Ascending aorta (tissue), 2 donors: ENCODE measurements around the gene JOSD1. TPM values are rescaled to one million over a fixed set of nuclear protein-coding genes. Genes with fewer than 3 reads are reported as not detected.
A peak's percentile ranks its signal among the peaks of the same experiment; 100 is the strongest.

Experiments used
- DNase-seq, 2 donors: peaks; one replicate each; pipeline ENCODE4 v3.0.0-alpha.2; 2019; ENCODE audit warnings: low spot score in 2 of 2
- H3K27ac ChIP-seq, 2 donors: fragments of 200-600 bp; sonication (generic); one replicate each; pipeline ENCODE4 v1.5.1; 2016 to 2017; ENCODE audit warnings: mild to moderate bottlenecking in 1 of 2
- H3K27me3 ChIP-seq: fragments of 200-600 bp; sonication (generic); one replicate; pipeline ENCODE4 v1.5.1; 2017
- H3K36me3 ChIP-seq, 2 donors: fragments of 200-600 bp; sonication (generic); one replicate each; pipeline ENCODE4 v1.5.1; 2016
- H3K4me1 ChIP-seq, 2 donors: fragments of 200-600 bp; sonication (generic); one replicate each; pipeline ENCODE4 v1.5.1; 2016 to 2017; ENCODE audit warnings: mild to moderate bottlenecking in 1 of 2
- H3K4me3 ChIP-seq, 2 donors: fragments of 200-600 bp; sonication (generic); one replicate each; pipeline ENCODE4 v1.5.1; 2016 to 2017; ENCODE audit warnings: mild to moderate bottlenecking in 1 of 2
- H3K9me3 ChIP-seq, 2 donors: fragments of 200-600 bp; sonication (generic); one replicate each; pipeline ENCODE4 v1.5.1; 2016
- CTCF ChIP-seq, 3 experiments: fragments of 200-600 bp in 2 of 3; fragments of 450-650 bp in 1 of 3; sonication (generic) in 2 of 3; IDR thresholded peaks; one replicate each; pipeline ENCODE4 v1.5.1; 2016 to 2019; ENCODE audit warnings: antibody characterized with exemption in 3 of 3, mild to moderate bottlenecking in 1 of 3, moderate library complexity in 1 of 3
- intact Hi-C: fragments of 100-400 bp; cut with DNase I; formaldehyde crosslinking; loops from one replicate; pipeline ENCODE4 v1.15.1; 2023
- total RNA-seq: library from RNA; depleted of rRNA; stranded (reverse); fragments of >200 nt; gene quantifications from one replicate; pipeline ENCODE4 v1.1.0, GENCODE V29; 2016

The JOSD1 gene
- total RNA-seq, 1 donor from 2014 or later = 153 TPM

DNA sequence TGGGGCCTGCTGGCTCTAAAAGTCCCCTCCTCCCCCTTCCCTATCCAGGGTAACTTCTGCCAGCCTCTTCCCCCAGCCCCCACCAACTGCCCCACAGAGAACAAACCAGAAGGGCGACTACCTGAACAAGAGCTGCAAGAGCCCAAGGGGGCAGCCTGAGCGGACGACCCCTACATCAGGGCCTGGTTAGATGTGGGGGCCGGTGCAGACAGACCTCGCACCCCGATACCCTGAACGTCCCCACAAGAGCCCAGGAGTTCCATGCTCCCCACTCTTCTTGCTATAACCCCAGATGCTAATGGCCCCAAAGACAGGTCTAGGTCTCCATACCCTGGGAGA is 34.4 kb upstream of the JOSD1 start:
- Histone ChIP-seq H3K4me1 (peaks cover 20 to 22% of the 10 kb centered on the region in 2 donors), H3K27ac (peak overlapping the region in 1 of 2 donors; percentile 83), H3K27me3 (no peaks in the 10 kb centered on the region), H3K36me3 (peaks cover 67 to 82% of the 10 kb centered on the region in 2 donors), H3K4me3 (no peak overlapping the region), H3K9me3 (no peaks in the 10 kb centered on the region)
- intact Hi-C loops = no loop called here
- no peak for TF ChIP-seq CTCF (IDR thresholded peaks at IDR 0.05)
- no peak for DNase-seq

DNA sequence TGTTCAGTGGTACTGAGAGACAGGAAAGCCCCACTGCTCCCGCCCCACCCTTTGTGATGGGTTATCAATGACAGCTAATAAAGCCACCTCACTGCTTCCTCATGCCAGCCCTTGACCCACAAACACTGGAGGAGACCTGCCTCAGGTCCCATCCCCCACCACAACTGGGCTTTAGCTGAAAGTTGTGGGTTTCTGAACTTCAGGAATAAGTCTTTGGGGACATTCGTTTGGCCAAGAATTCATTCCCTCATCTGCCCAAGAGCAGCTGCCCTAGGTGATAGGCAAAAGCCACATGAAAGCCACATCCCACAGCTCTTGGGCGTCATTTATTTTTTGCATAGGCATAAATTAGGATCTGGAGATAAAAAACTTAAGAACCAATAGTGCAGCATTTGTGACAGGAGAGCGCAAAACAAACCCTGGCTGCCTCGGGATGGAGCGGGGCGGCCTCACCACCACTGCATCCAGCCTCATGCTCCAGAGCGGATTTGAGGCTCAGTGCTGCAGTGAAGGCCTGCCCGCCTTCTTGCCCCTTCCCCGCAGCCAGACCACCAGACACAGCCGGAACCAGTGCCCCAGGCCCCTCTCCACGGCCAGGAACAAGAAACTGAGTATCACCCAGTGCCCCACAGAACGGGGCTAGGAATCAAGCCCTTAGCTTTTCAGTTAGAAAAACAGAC is 33.8 kb upstream of the JOSD1 start:
- H3K4me3 ChIP-seq = no peak overlapping the region
- H3K4me1 ChIP-seq = peaks cover 20 to 22% of the 10 kb centered on the region in 2 donors
- intact Hi-C loops = no loop called here
- H3K27ac ChIP-seq = peak overlapping the region; percentile 69 to 83
- H3K9me3 ChIP-seq = no peaks in the 10 kb centered on the region
- no peak for TF ChIP-seq CTCF (IDR thresholded peaks at IDR 0.05)
- no peak for DNase-seq
- H3K36me3 ChIP-seq = peaks cover 67 to 82% of the 10 kb centered on the region in 2 donors
- no peaks in the 10 kb centered on the region for H3K27me3 ChIP-seq

DNA sequence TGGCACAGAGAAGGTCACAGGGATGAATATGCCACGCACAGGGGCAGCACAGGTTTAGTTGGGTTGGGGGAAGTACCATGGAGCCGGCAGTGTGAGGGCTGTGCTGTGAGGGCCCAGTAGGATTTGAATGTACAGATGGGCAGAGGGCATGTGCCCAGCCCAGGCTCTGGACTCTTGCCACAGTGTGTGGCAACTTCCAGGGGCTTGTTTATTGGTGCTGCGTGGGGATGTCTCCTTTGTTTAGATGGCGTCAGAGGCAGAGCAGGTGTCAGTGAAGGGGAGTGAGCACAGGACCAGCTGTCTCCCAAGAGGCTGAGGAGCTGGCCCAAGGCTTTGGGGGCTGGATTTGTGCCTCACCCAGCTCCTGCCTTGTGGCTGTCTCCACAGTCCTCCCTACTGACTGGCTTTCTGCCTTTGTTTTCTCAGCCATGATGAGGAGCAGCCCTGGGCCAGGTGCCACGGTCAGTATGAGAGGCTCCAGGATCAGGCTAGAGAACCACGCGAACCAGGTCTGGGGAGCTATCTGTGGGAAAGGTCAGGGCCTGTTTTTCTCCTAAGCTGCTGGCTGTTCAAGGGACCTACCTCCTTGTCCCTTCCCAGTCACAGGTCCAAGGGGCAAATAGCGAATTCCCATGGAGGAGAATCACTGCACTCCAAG is 33.1 kb upstream of the JOSD1 start:
- H3K4me3 ChIP-seq = no peak overlapping the region
- peaks cover 67 to 82% of the 10 kb centered on the region in 2 donors for H3K36me3 ChIP-seq
- peak overlapping the region; percentile 69 to 83 for H3K27ac ChIP-seq
- no peak for TF ChIP-seq CTCF (IDR thresholded peaks at IDR 0.05)
- no peaks in the 10 kb centered on the region for H3K27me3 ChIP-seq
- no peaks in the 10 kb centered on the region for H3K9me3 ChIP-seq
- intact Hi-C loops = no loop called here
- no peak for DNase-seq
- H3K4me1 ChIP-seq = peaks cover 20 to 22% of the 10 kb centered on the region in 2 donors

DNA sequence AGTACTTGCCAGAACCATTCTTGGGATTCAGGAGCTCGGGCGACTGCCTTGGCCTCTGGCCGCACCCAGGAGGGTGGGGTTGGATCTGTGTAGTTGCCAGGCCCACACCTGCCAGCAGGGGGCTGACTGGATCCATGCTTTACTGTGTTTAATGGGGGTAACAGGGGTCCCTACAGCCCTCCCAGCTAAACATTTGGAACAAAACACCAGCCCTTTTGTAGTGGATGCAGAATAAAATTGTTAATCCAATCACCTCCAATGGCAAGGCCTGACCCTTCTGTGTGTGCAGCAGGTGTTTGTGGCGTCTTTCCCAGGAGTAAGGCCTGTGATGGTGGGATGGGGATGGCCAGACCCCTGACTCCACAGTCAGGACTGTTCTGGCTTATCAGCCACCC is 32.6 kb upstream of the JOSD1 start:
- Histone ChIP-seq H3K27ac (peak overlapping the region; percentile 69 to 83), H3K27me3 (no peaks in the 10 kb centered on the region), H3K36me3 (peaks cover 67 to 82% of the 10 kb centered on the region in 2 donors), H3K4me1 (peaks cover 20 to 22% of the 10 kb centered on the region in 2 donors), H3K4me3 (no peak overlapping the region), H3K9me3 (no peaks in the 10 kb centered on the region)
- no peak for DNase-seq
- intact Hi-C loops = no loop called here
- peak; percentile 51 to 60 (median 53) for TF ChIP-seq CTCF (IDR thresholded peaks at IDR 0.05)

DNA sequence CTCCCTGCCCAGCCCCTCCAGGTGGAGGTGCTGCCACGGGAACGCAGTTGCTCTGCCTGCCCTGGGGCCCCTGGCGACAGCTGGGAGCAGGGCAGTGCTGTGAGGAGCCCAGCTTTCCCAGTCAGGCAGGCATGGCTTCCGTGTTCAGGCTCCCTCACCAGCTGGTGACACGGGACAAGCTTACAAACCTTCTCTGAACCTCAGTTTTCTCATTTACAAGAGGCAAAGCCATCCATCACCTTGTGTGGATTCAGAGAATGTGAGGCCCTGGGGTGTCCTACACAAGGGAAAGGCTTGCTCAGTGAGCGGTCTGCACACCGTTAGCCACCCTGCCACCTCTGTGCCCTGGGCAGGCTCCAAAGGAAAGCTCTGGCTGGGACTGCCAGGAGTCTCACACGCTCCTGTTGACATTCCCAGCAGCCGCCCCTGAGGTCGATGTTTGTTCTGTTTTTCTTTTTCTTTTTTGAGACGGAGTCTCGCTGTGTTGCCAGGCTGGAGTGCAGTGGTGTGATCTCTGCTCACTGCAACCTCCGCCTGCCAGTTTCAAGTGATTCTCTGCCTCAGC is 31.6 kb upstream of the JOSD1 start:
- peaks cover 20 to 22% of the 10 kb centered on the region in 2 donors for H3K4me1 ChIP-seq
- H3K36me3 ChIP-seq = peaks cover 67 to 82% of the 10 kb centered on the region in 2 donors
- TF ChIP-seq CTCF (IDR thresholded peaks at IDR 0.05) = no peak
- DNase-seq = no peak
- H3K27ac ChIP-seq = peak overlapping the region; percentile 69 to 83
- H3K27me3 ChIP-seq = no peaks in the 10 kb centered on the region
- peak overlapping the region in 1 of 2 donors; percentile 11 for H3K4me3 ChIP-seq
- intact Hi-C loops = no loop called here
- no peaks in the 10 kb centered on the region for H3K9me3 ChIP-seq
